Measurements from ENCODE around the gene KLHL17. TPM values are rescaled to one million over a fixed set of nuclear protein-coding genes. Genes with fewer than 3 reads are reported as not detected.

KLHL17 gene
- total RNA-seq, 1 experiment from 2014 or later: 33.4 TPM

DNA sequence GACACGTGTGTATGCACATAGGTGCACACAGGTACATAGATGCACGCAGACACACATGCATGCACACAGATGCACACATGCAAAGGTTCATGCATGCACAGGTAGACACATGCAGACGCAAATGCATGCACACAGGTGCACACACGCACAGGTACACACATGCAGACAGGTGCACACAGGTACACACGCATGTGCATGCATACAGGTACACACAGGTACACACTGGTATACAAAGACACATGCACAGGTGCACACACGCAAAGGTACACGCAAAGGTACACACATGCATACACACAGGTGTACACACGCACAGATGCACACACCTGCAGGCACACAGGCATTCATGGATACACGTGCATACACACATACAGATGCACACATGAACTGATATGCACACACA is 10.1 kb upstream of the KLHL17 start:
- DNase-seq (ENCODE audit: low spot score): no peak

DNA sequence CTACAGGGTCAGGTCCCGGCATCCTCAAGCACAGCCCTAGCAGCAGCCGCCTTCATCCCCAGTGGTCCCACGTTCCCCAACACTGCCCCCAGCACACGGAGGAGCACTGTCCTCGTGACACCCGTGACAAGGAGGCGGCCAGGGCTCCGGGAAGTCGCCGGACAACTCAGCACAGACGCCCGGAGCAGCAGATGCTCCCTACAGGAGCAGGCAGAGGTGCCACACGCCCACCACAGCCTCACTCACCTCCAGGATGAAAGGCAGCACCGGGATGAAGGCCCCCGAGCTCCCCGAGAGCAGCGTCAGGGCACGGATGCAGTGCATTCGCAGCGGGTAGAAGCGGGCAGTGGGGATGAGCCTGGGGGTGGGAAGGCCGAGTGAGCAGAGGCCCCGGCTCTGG is 9.5 kb upstream of the KLHL17 start:
- no peak for DNase-seq (ENCODE audit: low spot score)

DNA sequence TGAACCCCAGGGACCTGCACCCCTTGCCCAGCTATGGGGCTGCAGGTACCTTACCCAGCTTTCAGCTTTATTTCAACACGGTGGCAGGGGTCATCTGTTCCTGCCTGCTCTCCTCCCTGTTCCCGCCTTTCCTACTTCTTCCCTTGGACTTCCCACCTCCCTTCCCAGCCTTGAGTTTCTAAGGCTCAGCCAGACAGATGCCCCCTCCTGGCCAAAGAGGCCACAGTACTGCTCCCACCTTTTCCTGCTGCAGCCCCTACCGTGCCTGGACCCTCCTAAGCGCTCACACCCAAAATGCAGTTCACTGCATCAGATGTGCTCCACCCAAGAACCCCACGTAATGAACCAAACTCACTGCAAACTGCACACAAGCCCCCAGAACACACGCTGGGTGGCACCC is 9.0 kb upstream of the KLHL17 start:
- DNase-seq (ENCODE audit: low spot score): no peak

DNA sequence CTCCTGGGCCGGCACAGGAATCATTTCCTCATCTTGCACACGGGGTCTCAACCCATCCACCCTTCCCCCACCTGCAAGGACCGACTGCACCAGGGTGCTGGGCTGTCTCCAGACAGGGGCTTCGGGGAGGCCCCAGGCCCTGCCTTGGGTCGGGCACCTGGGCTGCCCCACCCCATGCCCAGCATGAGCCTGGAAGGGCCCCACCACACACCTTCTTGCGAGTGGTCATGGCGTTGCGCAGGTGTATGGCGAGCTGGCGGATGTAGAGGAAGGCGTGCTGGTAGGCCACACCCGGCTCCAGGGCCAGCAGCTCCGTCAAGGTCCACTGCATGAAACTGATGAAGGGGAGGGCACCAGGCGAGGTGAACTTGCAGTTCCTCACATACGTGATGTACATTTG is 8.2 kb upstream of the KLHL17 start:
- DNase-seq (ENCODE audit: low spot score): no peak

DNA sequence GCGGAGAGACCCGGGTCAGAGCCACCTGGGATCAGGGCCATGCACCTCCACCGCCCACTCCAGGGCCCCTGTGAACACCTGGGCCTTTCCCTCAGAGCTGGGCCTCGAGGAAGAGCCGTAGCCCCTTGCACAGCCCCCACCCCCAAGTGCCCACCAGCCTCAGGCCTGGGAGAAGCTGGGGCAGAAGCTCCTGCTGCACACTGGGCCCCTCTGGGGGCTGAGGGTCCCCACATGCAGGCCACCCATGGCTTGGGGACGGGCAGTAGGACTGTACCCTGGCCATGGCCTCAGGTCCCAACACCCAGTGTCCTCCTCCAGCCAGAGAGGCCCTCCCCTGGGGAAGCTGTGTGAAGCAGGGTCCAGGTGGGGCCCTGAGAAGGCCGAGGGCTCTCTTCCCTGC is 7.8 kb upstream of the KLHL17 start:
- no peak for DNase-seq (ENCODE audit: low spot score)

DNA sequence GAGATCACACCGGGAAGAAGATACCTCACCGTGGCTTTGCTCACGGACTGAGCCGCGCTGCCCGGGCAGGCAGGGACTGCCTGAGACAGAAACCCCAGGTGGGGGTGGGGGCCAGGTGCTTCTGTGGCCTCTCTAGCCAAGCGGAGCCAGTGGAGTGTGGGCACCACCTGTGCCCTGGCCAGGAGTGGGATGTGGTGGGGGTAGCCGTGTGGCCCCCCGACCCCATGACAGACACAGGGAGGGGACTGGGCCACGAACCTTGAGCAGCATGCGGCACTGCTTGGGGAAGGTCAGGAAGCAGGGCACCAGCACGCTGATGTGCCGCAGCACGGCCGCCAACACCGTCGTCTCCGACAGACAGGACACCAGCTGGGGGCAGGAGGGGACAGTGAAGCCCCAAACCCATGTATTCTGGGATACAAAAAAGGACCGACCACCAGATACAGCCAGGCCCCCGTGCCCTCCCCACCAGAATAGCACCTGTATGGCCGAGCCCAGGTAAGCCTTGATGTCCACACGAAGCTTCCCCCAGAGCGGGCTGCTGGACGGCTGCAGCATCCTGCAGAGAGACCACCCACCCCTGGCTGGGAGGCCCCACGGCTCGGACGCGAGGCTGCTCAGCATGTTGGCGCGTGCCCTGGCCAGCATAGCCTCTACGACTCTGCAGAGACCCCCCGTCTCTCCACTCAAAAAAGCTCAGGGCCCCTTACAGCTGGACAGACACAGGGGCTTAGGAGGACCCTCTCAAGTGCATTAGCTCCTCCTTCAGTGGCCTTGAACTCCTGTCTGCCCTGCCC is 6.7 kb upstream of the KLHL17 start:
- DNase-seq (ENCODE audit: low spot score): no peak

- no peak for DNase-seq (ENCODE audit: low spot score)
These were observed 5.5 kb upstream of the KLHL17 start for GRCh38 chr1:954927-955326.

- no peak for DNase-seq (ENCODE audit: low spot score)
These were observed 4.9 kb upstream of the KLHL17 start for GRCh38 chr1:955474-955873.

DNA sequence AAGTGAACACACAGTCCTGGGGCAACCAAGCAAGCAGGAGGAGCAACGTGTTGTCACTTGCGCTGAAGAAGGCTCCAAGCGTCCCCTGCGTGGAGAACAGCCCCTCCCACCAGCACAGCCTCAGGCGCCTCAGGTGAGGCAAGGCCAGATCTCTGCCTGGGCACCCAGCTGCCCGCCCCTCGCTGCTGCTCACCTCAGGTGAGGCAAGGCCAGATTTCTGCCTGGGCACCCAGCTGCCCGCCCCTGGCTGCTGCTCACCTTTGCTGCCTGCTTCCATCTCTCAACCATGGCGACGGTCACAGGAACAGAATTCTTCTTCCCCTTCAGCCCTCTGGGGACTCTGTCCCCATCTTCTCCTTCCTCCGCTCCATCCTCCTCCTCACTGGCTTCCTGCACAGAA is 3.7 kb upstream of the KLHL17 start:
- no peak for DNase-seq (ENCODE audit: low spot score)

DNA sequence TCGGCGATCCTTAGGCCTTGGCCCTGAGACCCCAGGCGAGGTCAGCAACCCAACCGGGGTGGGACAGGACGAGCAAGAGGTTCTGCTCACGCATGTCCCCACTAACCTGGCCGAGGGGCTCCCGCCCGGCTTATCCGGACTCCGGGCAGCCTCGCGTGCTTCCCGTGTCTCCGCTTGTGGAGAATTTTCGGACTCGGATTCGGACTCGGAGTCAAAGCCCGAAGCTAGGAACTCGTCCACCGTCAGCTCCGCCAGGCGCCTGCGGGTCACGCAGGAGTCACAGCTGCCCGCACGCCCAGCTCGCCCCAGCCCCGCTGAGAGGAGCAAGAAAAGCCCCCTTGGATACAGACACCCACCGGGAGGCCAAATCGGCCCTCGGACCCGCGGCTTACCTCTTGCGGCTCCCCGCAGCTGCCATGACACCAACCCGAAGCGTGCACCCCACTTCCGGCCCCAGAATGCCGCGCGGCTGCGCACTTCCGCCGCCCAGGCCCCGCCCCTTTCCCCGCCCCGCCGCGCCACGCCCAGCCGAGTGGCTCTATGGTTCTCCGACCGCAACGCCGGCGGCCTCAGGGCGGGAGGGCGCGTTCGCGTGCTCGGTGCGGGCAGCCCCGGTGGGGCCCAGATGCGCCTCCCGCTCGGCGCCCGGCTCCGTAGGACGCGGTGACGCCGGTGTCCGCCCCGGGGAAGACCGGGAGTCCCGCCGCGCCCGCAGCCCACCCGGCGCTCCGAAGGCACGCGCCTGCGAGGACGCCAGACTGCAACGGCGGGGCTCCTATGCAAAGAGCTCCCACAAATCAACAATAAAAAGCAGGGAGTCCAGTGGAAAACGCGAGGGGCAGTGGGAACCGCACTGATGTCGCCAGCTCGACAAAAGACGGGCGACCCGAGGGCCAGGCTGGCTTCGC is 1.3 kb upstream of the KLHL17 start, which contains the start of gene NOC2L:
TSS of gene NOC2L (minus strand) at position 434 of the 908 bp plus-strand sequence. CDS start at position 418, 16 bp downstream.
- peak; percentile 87 for DNase-seq (ENCODE audit: low spot score)

- no peak for DNase-seq (ENCODE audit: low spot score)
These were observed 537 bp upstream of the KLHL17 start for GRCh38 chr1:959731-960362.

- no peak for DNase-seq (ENCODE audit: low spot score)
These were observed 817 bp downstream of the KLHL17 start for GRCh38 chr1:961132-961669.

DNA sequence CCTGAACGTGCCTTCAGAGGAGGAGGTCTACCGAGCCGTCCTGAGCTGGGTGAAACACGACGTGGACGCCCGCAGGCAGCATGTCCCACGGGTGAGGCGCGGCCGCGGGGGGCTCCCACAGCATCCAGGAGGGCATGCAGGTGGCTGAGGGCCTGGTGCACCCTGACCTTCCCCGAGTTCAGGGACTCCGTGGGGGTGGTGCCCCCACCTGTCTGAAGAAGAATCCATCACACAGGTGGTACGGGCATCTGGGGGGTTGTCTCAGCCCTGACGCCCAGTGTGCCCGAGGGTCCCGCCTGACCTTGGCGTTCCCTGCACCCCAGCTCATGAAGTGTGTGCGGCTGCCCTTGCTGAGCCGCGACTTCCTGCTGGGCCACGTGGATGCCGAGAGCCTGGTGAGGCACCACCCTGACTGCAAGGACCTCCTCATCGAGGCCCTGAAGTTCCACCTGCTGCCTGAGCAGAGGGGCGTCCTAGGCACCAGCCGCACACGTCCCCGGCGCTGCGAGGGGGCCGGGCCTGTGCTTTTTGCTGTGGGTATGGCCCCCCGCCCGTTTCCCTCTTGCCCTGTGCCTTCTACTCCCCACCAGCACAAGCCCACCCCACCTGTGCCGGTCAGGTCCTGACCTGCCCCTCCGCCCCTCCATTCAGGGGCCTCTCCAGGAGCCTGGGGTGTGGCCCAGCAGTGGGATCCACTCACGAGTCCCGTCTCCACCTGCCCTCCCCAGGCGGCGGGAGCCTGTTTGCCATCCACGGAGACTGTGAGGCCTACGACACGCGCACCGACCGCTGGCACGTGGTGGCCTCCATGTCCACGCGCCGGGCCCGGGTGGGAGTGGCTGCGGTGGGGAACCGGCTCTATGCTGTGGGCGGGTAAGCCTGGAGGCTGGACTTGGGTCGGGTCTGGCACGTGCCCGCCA is 2.3 kb downstream of the KLHL17 start:
- no peak for DNase-seq (ENCODE audit: low spot score)

DNA sequence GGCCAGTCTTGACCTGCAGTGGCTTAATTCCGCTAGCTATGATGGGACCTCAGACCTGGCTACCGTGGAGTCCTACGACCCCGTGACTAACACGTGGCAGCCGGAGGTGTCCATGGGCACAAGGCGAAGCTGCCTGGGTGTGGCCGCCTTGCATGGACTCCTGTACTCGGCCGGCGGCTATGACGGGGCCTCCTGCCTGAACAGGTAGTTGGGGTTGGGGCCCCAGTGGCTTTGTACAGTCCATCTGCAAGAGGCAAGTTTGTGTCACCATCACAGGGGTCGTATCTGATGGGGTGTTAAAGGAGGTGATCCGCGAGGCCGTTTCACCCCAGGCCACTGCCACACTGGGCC is 2.9 kb downstream of the KLHL17 start:
- DNase-seq (ENCODE audit: low spot score): no peak

DNA sequence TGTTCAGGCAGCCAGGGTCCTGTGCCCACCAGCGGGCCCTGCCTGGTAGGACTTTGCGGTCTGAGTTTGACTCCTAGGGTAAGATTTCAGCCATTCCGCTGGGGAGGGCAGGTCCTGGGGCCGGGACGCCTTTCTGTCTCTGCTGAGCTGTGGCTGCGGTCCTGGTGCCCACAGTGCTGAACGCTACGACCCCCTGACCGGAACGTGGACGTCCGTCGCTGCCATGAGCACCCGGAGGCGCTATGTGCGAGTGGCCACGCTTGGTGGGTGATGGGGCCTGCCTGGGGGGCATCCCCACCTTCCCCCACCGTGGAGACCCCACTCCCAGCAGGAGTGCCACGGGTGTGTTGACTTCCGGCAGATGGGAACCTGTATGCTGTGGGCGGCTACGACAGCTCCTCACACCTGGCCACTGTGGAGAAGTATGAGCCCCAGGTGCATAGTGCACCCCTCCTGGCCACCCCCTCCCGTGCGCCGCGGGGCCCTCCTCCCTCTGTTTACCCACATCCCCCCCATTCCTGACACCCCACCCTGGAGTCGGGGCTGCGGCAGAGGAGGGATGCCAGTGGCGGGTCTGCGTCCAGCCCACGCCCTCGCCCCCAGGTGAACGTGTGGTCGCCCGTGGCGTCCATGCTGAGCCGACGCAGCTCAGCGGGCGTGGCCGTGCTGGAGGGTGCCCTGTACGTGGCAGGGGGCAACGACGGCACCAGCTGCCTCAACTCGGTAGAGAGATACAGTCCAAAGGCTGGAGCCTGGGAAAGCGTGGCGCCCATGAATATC is 3.6 kb downstream of the KLHL17 start:
- DNase-seq (ENCODE audit: low spot score): no peak

- DNase-seq (ENCODE audit: low spot score): no peak
These were observed 4.5 kb downstream of the KLHL17 start for GRCh38 chr1:964691-965525.

DNA sequence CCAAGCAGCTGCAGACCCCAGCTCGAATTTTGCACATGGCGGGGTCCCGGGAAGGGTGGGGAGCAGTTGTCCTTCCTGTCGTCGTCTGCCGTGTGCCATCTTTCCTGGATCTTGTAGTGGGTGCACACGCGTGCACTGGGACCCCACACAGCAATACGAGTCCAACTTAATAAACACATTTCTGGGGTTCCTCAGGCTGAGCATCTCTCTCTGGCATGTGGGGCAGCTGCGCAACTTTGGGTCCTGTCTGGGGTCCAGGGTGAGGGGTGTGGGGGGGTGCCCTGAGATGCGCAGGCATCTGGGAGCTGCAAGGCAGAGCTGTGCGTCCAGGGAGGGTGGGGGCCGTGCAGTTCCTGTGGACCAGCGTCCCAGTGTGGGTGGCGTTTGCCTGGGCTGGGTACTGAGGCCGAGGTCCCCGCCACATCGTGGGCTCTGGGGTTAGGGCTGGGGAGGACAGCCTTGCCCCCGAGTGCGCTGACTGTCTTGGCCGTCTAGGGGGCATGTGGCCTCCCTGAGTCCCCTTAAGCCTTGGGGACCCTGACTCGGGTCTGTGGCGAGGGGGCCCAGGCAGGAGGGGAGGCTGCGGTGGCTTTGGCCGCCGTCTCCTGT is 5.2 kb downstream of the KLHL17 start:
- DNase-seq (ENCODE audit: low spot score): no peak

DNA sequence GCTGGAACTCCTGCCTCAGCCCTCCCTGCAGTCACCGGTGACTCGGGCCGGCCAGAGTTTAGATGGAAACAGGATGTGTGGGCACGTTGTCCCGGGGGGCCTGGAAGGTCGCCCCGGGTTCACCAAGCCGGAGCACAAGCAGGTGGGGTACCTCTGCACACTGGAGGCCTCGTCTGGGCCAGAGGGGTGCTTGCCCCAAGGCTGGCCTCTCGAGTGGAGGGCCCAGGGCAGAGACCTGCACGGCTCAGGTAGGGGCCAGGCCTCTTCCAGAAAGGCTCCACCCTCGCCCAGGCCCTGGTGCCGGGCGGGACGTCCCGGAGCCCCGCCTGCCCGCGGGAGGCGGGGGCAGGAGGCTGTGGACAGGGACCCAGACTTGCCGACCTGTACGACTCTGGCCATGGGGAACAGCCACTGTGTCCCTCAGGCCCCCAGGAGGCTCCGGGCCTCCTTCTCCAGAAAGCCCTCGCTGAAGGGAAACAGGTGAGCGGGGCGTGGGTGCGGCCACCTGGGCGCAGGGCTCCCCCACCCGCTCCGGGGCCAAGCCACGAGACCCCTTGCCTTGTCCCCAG is 5.8 kb downstream of the KLHL17 start, which contains the start of gene PLEKHN1:
TSS of gene PLEKHN1 (plus strand) at position 348 of the 569 bp plus-strand sequence. CDS start at position 398, 50 bp downstream.
- peak; percentile 76 for DNase-seq (ENCODE audit: low spot score)
